Dermis microvascular lymphatic vessel endothelial cell (primary cell): Measurements from ENCODE around the gene SERPINC1. TPM values are rescaled to one million over a fixed set of nuclear protein-coding genes. Genes with fewer than 3 reads are reported as not detected.
"Not testable (repeated sequence)": the region's sequence is repeated elsewhere in the genome, so short reads cannot be mapped to it uniquely, and the experiment has no call there.

ENCODE experiments used
- DNase-seq, 2 donors: peaks; one replicate each; pipeline versions ENCODE4 v3.0.0 to v3.0.0-alpha.2; 2010; ENCODE audit warnings: low read depth in 2 of 2
- total RNA-seq: library from RNA; depleted of rRNA; stranded (reverse); fragments of >200 nt; gene quantifications from 2 replicates; pipeline ENCODE4 v1.2.1, GENCODE V29; 2014

Gene SERPINC1
- total RNA-seq, 1 donor from 2014 or later: not detected

GRCh38 chr1:173863224-173864161 is 53.6 kb downstream of the SERPINC1 start:
- DNase-seq: no peak

GRCh38 chr1:173862769-173863223 is 54.3 kb downstream of the SERPINC1 start:
- no peak for DNase-seq

GRCh38 chr1:173862146-173862768 is 54.9 kb downstream of the SERPINC1 start:
- not testable (repeated sequence) for DNase-seq

GRCh38 chr1:173861731-173862145 is 55.4 kb downstream of the SERPINC1 start:
- DNase-seq: no peak

- DNase-seq: no peak
These were observed 57.1 kb downstream of the SERPINC1 start for GRCh38 chr1:173860065-173860464.

GRCh38 chr1:173859547-173859946 is 57.6 kb downstream of the SERPINC1 start:
- DNase-seq: not testable (repeated sequence)

GRCh38 chr1:173857363-173857917 is 59.7 kb downstream of the SERPINC1 start:
- DNase-seq: no peak

- peak; percentile 26 to 75 for DNase-seq
These were observed 60.2 kb downstream of the SERPINC1 start for GRCh38 chr1:173856903-173857302.

- DNase-seq: no peak
These were observed 61.1 kb downstream of the SERPINC1 start for GRCh38 chr1:173856014-173856413.

Other genes with a start within 250 kb of the SERPINC1 start
- 0.13 TPM in 1 of 2 replicates, not detected in the other for gene ANKRD45, start 247.5 kb downstream of the SERPINC1 start, total RNA-seq
- 27.7 and 34.5 TPM in 2 replicates for gene KLHL20, start 202.3 kb downstream of the SERPINC1 start, total RNA-seq
- 11.0 and 17.3 TPM in 2 replicates for gene DARS2, start 92.7 kb downstream of the SERPINC1 start, total RNA-seq
- gene CENPL, start 92.4 kb downstream of the SERPINC1 start, total RNA-seq: 7.2 and 15.0 TPM in 2 replicates
- gene GAS5, start 49.3 kb downstream of the SERPINC1 start, total RNA-seq: 261 and 307 TPM in 2 replicates
- 2.1 and 3.2 TPM in 2 replicates for gene ZBTB37, start 48.9 kb downstream of the SERPINC1 start, total RNA-seq
- 10.3 and 14.3 TPM in 2 replicates for gene RC3H1, start 105.0 kb upstream of the SERPINC1 start, total RNA-seq
- gene RABGAP1L, start 242.2 kb upstream of the SERPINC1 start, total RNA-seq: 19.3 and 25.4 TPM in 2 replicates